ENCODE measurements around the gene SLC5A2.

SLC5A2 gene

DNA sequence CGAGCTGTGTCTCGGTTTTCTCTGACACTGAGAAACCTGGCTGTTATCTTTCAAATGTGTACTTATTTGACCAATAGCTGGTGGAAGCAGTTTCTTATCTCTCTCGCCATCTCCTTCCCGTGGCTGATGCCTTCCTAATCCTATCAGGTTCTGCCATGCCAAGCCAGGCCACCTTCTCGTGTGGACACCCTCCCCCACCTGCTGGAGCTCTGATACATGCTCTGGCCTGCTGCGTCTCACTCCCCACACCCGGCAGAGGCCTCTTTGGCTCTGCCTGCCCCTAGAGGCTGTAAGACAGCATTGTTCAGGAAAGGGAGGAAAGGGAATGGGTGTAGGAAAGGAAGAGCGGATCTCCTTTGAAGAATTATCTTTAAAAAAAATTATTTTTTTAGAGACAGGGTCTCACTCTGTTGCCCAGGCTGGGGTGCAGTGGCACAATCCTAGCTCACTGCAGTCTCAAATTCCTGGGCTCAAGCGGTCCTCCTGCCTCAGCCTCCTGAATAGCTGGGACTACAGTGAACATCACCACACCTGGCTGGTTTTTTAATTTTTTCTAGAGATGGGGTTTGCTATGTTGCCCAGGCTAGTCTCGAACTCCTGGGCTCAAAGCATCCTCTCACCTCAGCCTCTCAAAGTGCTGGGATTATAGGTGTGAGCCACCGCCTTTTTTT lies 31.1 kb upstream of the SLC5A2 start:
- H3K4me1 ChIP-seq (ENCODE audit: control insufficient read depth, insufficient read depth, low read length): peaks cover 12% of the 10 kb centered on the region
- H3K9me3 ChIP-seq (ENCODE audit: control insufficient read depth, insufficient read depth, low read depth, low read length): no peaks in the 10 kb centered on the region
- H3K27ac ChIP-seq (ENCODE audit: extremely low read depth, low read depth, low read length): no peak overlapping the region
- TF ChIP-seq ZNF221 (tag by site-specific recombination; IDR thresholded peaks at IDR 0.05; ENCODE audit: borderline replicate concordance) (no peak), PRDM1 (tag by site-specific recombination; IDR thresholded peaks at IDR 0.05) (peak; percentile 72), ZNF600 (tag by site-specific recombination; IDR thresholded peaks at IDR 0.05) (peak; percentile 78), ZIC2 (tag by site-specific recombination; IDR thresholded peaks at IDR 0.05) (peak; percentile 53), IKZF3 (tag by site-specific recombination; IDR thresholded peaks at IDR 0.05) (peak; percentile 92), ZNF660 (tag by site-specific recombination; IDR thresholded peaks at IDR 0.05) (0 out of 2 replicates have a peak, but pooled peaks have one; percentile 27), SCRT2 (tag by site-specific recombination; IDR thresholded peaks at IDR 0.05) (peak; percentile 93), SCRT1 (tag by site-specific recombination; IDR thresholded peaks at IDR 0.05; ENCODE audit: borderline replicate concordance) (peak; percentile 81), ZNF335 (tag by site-specific recombination; conservative IDR thresholded peaks at IDR 0.05) (peak; percentile 65), ZNF341 (tag by site-specific recombination; IDR thresholded peaks at IDR 0.05; ENCODE audit: low read depth) (peak; percentile 79), ZNF121 (tag by site-specific recombination; IDR thresholded peaks at IDR 0.05) (peak; percentile 73), ZNF624 (tag by site-specific recombination; IDR thresholded peaks at IDR 0.05) (no peak), SP2 (tag by site-specific recombination; IDR thresholded peaks at IDR 0.05) (no peak), ZBTB17 (tag by site-specific recombination; IDR thresholded peaks at IDR 0.05) (peak; percentile 58), ZNF366 (tag by site-specific recombination; conservative IDR thresholded peaks at IDR 0.05) (0 out of 2 replicates have a peak, but pooled peaks have one; percentile 27), ZFP41 (tag by site-specific recombination; IDR thresholded peaks at IDR 0.05; ENCODE audit: borderline replicate concordance) (no peak), TRIM28 (IDR thresholded peaks at IDR 0.05; ENCODE audit: borderline replicate concordance, low read length) (0 out of 2 replicates have a peak, but pooled peaks have one; percentile 34), ZSCAN30 (tag by site-specific recombination; IDR thresholded peaks at IDR 0.05) (no peak), ZNF248 (tag by site-specific recombination; IDR thresholded peaks at IDR 0.05) (no peak)
- TF ChIP-seq, protein P1, sequence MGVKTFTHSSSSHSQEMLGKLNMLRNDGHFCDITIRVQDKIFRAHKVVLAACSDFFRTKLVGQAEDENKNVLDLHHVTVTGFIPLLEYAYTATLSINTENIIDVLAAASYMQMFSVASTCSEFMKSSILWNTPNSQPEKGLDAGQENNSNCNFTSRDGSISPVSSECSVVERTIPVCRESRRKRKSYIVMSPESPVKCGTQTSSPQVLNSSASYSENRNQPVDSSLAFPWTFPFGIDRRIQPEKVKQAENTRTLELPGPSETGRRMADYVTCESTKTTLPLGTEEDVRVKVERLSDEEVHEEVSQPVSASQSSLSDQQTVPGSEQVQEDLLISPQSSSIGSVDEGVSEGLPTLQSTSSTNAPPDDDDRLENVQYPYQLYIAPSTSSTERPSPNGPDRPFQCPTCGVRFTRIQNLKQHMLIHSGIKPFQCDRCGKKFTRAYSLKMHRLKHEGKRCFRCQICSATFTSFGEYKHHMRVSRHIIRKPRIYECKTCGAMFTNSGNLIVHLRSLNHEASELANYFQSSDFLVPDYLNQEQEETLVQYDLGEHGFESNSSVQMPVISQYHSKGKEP (tag by site-specific recombination; IDR thresholded peaks at IDR 0.05): peak; percentile 79
- TF ChIP-seq, protein P2, sequence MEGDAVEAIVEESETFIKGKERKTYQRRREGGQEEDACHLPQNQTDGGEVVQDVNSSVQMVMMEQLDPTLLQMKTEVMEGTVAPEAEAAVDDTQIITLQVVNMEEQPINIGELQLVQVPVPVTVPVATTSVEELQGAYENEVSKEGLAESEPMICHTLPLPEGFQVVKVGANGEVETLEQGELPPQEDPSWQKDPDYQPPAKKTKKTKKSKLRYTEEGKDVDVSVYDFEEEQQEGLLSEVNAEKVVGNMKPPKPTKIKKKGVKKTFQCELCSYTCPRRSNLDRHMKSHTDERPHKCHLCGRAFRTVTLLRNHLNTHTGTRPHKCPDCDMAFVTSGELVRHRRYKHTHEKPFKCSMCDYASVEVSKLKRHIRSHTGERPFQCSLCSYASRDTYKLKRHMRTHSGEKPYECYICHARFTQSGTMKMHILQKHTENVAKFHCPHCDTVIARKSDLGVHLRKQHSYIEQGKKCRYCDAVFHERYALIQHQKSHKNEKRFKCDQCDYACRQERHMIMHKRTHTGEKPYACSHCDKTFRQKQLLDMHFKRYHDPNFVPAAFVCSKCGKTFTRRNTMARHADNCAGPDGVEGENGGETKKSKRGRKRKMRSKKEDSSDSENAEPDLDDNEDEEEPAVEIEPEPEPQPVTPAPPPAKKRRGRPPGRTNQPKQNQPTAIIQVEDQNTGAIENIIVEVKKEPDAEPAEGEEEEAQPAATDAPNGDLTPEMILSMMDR (tag by site-specific recombination; IDR thresholded peaks at IDR 0.05): peak; percentile 78
- ChIA-PET CTCF (interaction anchor here (0.6 to 5.3 kb wide), 14 partner anchors 8 to 491 kb away, joined by 3 to 27 read pairs (median 3); partner anchors contain the start of genes HSD3B7 and ZNF843), POLR2A (interaction anchor here (0.5 to 1.5 kb wide), 8 partner anchors 8 to 1386 kb away, joined by 3 to 6 read pairs (median 4); partner anchors contain the start of genes ALDOA, ARMC5, FUS and KAT8)
- H3K4me3 ChIP-seq (ENCODE audit: low read depth, low read length): no peak overlapping the region
- H3K36me3 ChIP-seq (ENCODE audit: control insufficient read depth in 2 of 2, insufficient read depth in 1 of 2, low read length in 2 of 2): peaks cover 0 to 11% of the 10 kb centered on the region in 2 experiments; a peak in 1 of 3 replicates

DNA sequence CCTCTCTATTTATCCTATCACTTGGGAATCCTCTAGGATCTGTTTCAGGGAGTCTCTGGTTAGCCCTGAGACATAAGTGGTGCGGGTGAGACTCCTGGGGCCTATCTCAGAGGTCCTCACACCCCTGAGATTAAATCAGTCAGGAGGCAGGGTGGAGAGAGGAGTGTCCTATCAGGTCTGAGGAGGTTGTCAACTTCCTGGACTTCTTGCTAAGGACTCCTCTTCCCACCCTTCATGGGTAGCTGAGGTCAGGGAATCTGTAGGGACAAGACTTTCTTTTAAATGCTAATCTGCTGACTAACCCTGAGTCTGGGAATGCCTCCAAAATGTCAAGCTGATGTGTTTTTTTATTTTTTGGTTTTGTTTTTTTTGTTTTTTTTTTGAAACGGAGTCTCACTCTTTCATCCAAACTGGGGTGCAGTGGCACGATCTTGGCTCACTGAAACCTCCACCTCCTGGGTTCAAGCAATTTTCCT lies 30.3 kb upstream of the SLC5A2 start:
- peaks cover 13% of the 10 kb centered on the region for H3K4me1 ChIP-seq (ENCODE audit: control insufficient read depth, insufficient read depth, low read length)
- H3K36me3 ChIP-seq (ENCODE audit: control insufficient read depth in 2 of 2, insufficient read depth in 1 of 2, low read length in 2 of 2): peaks cover 0 to 17% of the 10 kb centered on the region in 2 experiments; a peak in 1 of 3 replicates
- H3K27ac ChIP-seq (ENCODE audit: extremely low read depth, low read depth, low read length): no peak overlapping the region; the same call in 1 of the 2 replicates
- no peaks in the 10 kb centered on the region for H3K9me3 ChIP-seq (ENCODE audit: control insufficient read depth, insufficient read depth, low read depth, low read length)
- H3K4me3 ChIP-seq (ENCODE audit: low read depth, low read length): no peak overlapping the region
- POLR2A ChIA-PET: interaction anchor here (0.5 to 1.4 kb wide), 4 partner anchors 10 to 1387 kb away, joined by 3 to 6 read pairs (median 3); partner anchors contain the start of genes ALDOA and ZNF843
- CTCF ChIA-PET: interaction anchor here (0.7 to 5.3 kb wide), 7 partner anchors 8 to 469 kb away, joined by 3 to 27 read pairs (median 8); partner anchors contain the start of genes HSD3B7 and ZNF843
- TF ChIP-seq ZNF510 (tag by site-specific recombination; IDR thresholded peaks at IDR 0.05; ENCODE audit: insufficient replicate concordance) (no peak), ZNF114 (tag by site-specific recombination; IDR thresholded peaks at IDR 0.05) (no peak), ZNF558 (tag by site-specific recombination; IDR thresholded peaks at IDR 0.05) (no peak), TRIM28 (IDR thresholded peaks at IDR 0.05; ENCODE audit: borderline replicate concordance, low read length) (no peak), ZNF404 (tag by site-specific recombination; IDR thresholded peaks at IDR 0.05) (no peak)
- TF ChIP-seq, protein P3, sequence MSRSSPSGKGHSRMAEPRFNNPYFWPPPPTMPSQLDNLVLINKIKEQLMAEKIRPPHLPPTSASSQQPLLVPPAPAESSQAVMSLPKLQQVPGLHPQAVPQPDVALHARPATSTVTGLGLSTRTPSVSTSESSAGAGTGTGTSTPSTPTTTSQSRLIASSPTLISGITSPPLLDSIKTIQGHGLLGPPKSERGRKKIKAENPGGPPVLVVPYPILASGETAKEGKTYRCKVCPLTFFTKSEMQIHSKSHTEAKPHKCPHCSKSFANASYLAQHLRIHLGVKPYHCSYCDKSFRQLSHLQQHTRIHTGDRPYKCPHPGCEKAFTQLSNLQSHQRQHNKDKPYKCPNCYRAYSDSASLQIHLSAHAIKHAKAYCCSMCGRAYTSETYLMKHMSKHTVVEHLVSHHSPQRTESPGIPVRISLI (tag by site-specific recombination; IDR thresholded peaks at IDR 0.05): peak; percentile 89
- TF ChIP-seq, protein P4, sequence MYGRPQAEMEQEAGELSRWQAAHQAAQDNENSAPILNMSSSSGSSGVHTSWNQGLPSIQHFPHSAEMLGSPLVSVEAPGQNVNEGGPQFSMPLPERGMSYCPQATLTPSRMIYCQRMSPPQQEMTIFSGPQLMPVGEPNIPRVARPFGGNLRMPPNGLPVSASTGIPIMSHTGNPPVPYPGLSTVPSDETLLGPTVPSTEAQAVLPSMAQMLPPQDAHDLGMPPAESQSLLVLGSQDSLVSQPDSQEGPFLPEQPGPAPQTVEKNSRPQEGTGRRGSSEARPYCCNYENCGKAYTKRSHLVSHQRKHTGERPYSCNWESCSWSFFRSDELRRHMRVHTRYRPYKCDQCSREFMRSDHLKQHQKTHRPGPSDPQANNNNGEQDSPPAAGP (tag by site-specific recombination; IDR thresholded peaks at IDR 0.05): peak; percentile 15; the same call in 1 of the 2 replicates
- TF ChIP-seq, protein P5, sequence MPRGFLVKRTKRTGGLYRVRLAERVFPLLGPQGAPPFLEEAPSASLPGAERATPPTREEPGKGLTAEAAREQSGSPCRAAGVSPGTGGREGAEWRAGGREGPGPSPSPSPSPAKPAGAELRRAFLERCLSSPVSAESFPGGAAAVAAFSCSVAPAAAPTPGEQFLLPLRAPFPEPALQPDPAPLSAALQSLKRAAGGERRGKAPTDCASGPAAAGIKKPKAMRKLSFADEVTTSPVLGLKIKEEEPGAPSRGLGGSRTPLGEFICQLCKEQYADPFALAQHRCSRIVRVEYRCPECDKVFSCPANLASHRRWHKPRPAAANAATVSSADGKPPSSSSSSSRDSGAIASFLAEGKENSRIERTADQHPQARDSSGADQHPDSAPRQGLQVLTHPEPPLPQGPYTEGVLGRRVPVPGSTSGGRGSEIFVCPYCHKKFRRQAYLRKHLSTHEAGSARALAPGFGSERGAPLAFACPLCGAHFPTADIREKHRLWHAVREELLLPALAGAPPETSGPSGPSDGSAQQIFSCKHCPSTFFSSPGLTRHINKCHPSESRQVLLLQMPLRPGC (tag by site-specific recombination; IDR thresholded peaks at IDR 0.05): no peak
